OCI-LY7 (cell line): ENCODE data around the gene FAM204A. TPM values are rescaled to one million over a fixed set of nuclear protein-coding genes. Genes with fewer than 3 reads are reported as not detected.

ENCODE experiments used
- BruUV-seq: library from RNA; stranded (reverse); fragments of 400-500 nt; replicated peaks from 2 replicates; lab custom pipeline; 2021; lab: Mats Ljungman, UMichigan
- CTCF ChIA-PET: fragments of 300-600 bp; sonication (Branson Sonifier 250); formaldehyde crosslinking; loops from one replicate; lab custom pipeline; 2022; ENCODE audit warnings: antibody characterized with exemption; ENCODE audit not compliant: unreplicated experiment; lab: Charles Lee
- POLR2A ChIA-PET: fragments of 300-600 bp; sonication (Branson Sonifier 250); formaldehyde crosslinking; loops from one replicate; lab custom pipeline; 2022; ENCODE audit warnings: antibody characterized with exemption; lab: Charles Lee
- DNase-seq: peaks from one replicate; pipeline ENCODE4 v3.0.0-alpha.2; 2015; ENCODE audit warnings: low spot score
- H2AFZ ChIP-seq: fragments of 200-600 bp; sonication (generic), shearing (Covaris generic); 2 replicates; pipeline ENCODE4 v1.6.1; 2014; ENCODE audit warnings: mild to moderate bottlenecking, antibody characterized with exemption, low read length, moderate library complexity
- H3K27ac ChIP-seq: fragments of 200-600 bp; sonication (generic); 2 replicates; pipeline ENCODE4 v1.5.1; 2014; ENCODE audit warnings: mixed run types, low read depth, mild to moderate bottlenecking, moderate library complexity, low read length, inconsistent platforms; ENCODE audit not compliant: poor library complexity, severe bottlenecking
- H3K36me3 ChIP-seq: fragments of 200-600 bp; sonication (generic); 2 replicates; pipeline ENCODE4 v1.6.1; 2014; ENCODE audit warnings: mild to moderate bottlenecking, antibody characterized with exemption, low read length, moderate library complexity, mixed read lengths; ENCODE audit not compliant: insufficient read depth
- H3K4me1 ChIP-seq: fragments of 200-600 bp; sonication (generic); 2 replicates; pipeline ENCODE4 v1.5.1; 2014; ENCODE audit warnings: mild to moderate bottlenecking, low read length; ENCODE audit not compliant: insufficient read depth, poor library complexity, severe bottlenecking
- H3K4me2 ChIP-seq: fragments of 200-600 bp; sonication (generic); 2 replicates; pipeline ENCODE4 v1.6.1; 2014; ENCODE audit warnings: mild to moderate bottlenecking, low read length
- H3K4me3 ChIP-seq: fragments of 200-600 bp; sonication (generic); 2 replicates; pipeline ENCODE4 v1.5.1; 2014; ENCODE audit warnings: mild to moderate bottlenecking, low read depth, low read length; ENCODE audit not compliant: poor library complexity, severe bottlenecking
- H3K79me2 ChIP-seq: fragments of 200-600 bp; sonication (generic); 2 replicates; pipeline ENCODE4 v1.6.1; 2016; ENCODE audit warnings: low read depth, mild to moderate bottlenecking, low read length, moderate library complexity, mixed read lengths; ENCODE audit not compliant: insufficient read depth
- H3K9me2 ChIP-seq: fragments of 200-600 bp; sonication (generic); 2 replicates; pipeline ENCODE4 v1.6.1; 2016; ENCODE audit warnings: mild to moderate bottlenecking, low read length, mixed read lengths; ENCODE audit not compliant: insufficient read depth
- H3K9me3 ChIP-seq: fragments of 200-600 bp; sonication (generic); 2 replicates; pipeline ENCODE4 v1.6.1; 2014; ENCODE audit warnings: mild to moderate bottlenecking, mixed run types, low read length, mixed read lengths
- H4K20me1 ChIP-seq: fragments of 200-600 bp; sonication (generic); 2 replicates; pipeline ENCODE4 v1.6.1; 2014; ENCODE audit warnings: mild to moderate bottlenecking, antibody characterized with exemption, low read length, moderate library complexity, mixed read lengths; ENCODE audit not compliant: insufficient read depth
- CTCF ChIP-seq: fragments of 200-600 bp; sonication (generic); conservative IDR thresholded peaks from 2 replicates; pipeline ENCODE4 v1.5.1; 2014; ENCODE audit warnings: mild to moderate bottlenecking, antibody characterized with exemption, low read length, moderate library complexity, mixed read lengths
- EZH2phosphoT487 ChIP-seq: fragments of 200-600 bp; sonication (generic); IDR thresholded peaks from 2 replicates; pipeline ENCODE4 v1.6.1; 2018; ENCODE audit warnings: low read depth, borderline replicate concordance, mild to moderate bottlenecking, mixed run types, antibody characterized with exemption, low read length, moderate library complexity, mixed read lengths
- intact Hi-C: fragments of 100-400 bp; cut with micrococcal nuclease; formaldehyde crosslinking; loops from one replicate; pipeline ENCODE4 v1.10.0; 2022; ENCODE audit not compliant: unreplicated experiment
- total RNA-seq, 2 experiments: library from RNA; depleted of rRNA in 1 of 2; stranded (reverse); fragments of >200 nt in 1 of 2; shearing (Covaris generic) in 1 of 2; gene quantifications; 2 replicates each; pipeline ENCODE4 v1.2.3, GENCODE V29; 2014 to 2022

The FAM204A gene
- total RNA-seq, 2 experiments from 2014 or later, result 32.4 to 44.9 TPM

GRCh38 chr10:118286051-118286838 lies 55.9 kb downstream of the FAM204A start:
- Histone ChIP-seq H3K9me3 (no peaks in the 10 kb centered on the region), H3K4me1 (no peaks in the 10 kb centered on the region), H3K27ac (no peak overlapping the region), H3K4me2 (no peak overlapping the region), H3K4me3 (no peak overlapping the region), H3K79me2 (no peaks in the 10 kb centered on the region), H3K36me3 (no peaks in the 10 kb centered on the region), H4K20me1 (no peaks in the 10 kb centered on the region), H2AFZ (no peak overlapping the region), H3K9me2 (no peaks in the 10 kb centered on the region)
- no peak for TF ChIP-seq CTCF
- no peak for TF ChIP-seq EZH2phosphoT487
- BruUV-seq, result no TSS peak
- ChIA-PET POLR2A (interaction anchor here (1.1 kb wide), 1 partner anchor 9 kb away, joined by 3 read pairs; no protein-coding TSS in a partner anchor), CTCF (no interaction called here)
- intact Hi-C loops, result no loop called here
- no peak for DNase-seq

- H3K4me3 ChIP-seq, result no peak overlapping the region
- no peak for DNase-seq
- no peak overlapping the region for H3K4me2 ChIP-seq
- no peaks in the 10 kb centered on the region for H3K79me2 ChIP-seq
- no peaks in the 10 kb centered on the region for H3K4me1 ChIP-seq
- no peak overlapping the region for H2AFZ ChIP-seq
- no peaks in the 10 kb centered on the region for H3K9me2 ChIP-seq
- intact Hi-C loops, result no loop called here
- BruUV-seq, result no TSS peak
- H3K36me3 ChIP-seq, result no peaks in the 10 kb centered on the region
- no peak overlapping the region for H3K27ac ChIP-seq
- TF ChIP-seq CTCF (no peak), EZH2phosphoT487 (no peak)
- no peaks in the 10 kb centered on the region for H4K20me1 ChIP-seq
- ChIA-PET POLR2A (no interaction called here), CTCF (no interaction called here)
- H3K9me3 ChIP-seq, result no peaks in the 10 kb centered on the region
These were observed 59.5 kb downstream of the FAM204A start for GRCh38 chr10:118282670-118283069.

- no peak for TF ChIP-seq EZH2phosphoT487
- no peak for TF ChIP-seq CTCF
- Histone ChIP-seq H3K4me1 (no peaks in the 10 kb centered on the region), H4K20me1 (no peaks in the 10 kb centered on the region), H3K79me2 (no peaks in the 10 kb centered on the region), H3K9me3 (no peaks in the 10 kb centered on the region), H3K36me3 (no peaks in the 10 kb centered on the region), H3K27ac (no peak overlapping the region), H2AFZ (no peak overlapping the region), H3K4me2 (no peak overlapping the region), H3K4me3 (no peak overlapping the region), H3K9me2 (no peaks in the 10 kb centered on the region)
- no peak for DNase-seq
- ChIA-PET CTCF (no interaction called here), POLR2A (no interaction called here)
- BruUV-seq, result no TSS peak
- intact Hi-C loops, result no loop called here
These were observed 63.5 kb downstream of the FAM204A start for GRCh38 chr10:118278649-118279048.
